Suprapubic skin (tissue), 4 donors: ENCODE measurements around the gene HLA-DPB1. TPM values are rescaled to one million over a fixed set of nuclear protein-coding genes. Genes with fewer than 3 reads are reported as not detected.

Experiments used
- DNase-seq, 2 donors: peaks; one replicate each; pipeline ENCODE4 v3.0.0-alpha.2; 2019; ENCODE audit warnings: low spot score in 2 of 2
- H3K27ac ChIP-seq: fragments of 200-600 bp; sonication (generic); one replicate; pipeline ENCODE4 v1.5.1; 2019
- H3K27me3 ChIP-seq: fragments of 200-600 bp; sonication (generic); one replicate; pipeline ENCODE4 v1.5.1; 2019
- H3K36me3 ChIP-seq: fragments of 200-600 bp; sonication (generic); one replicate; pipeline ENCODE4 v1.5.1; 2019
- H3K4me1 ChIP-seq: fragments of 200-600 bp; sonication (generic); one replicate; pipeline ENCODE4 v1.5.1; 2019
- H3K4me3 ChIP-seq: fragments of 200-600 bp; sonication (generic); one replicate; pipeline ENCODE4 v1.5.1; 2019; ENCODE audit warnings: mild to moderate bottlenecking
- H3K9me3 ChIP-seq: fragments of 200-600 bp; sonication (generic); one replicate; pipeline ENCODE4 v1.5.1; 2019
- EP300 ChIP-seq: sonication (generic); formaldehyde crosslinking; IDR thresholded peaks from one replicate; pipeline ENCODE4 v1.6.1; 2017; ENCODE audit warnings: antibody characterized with exemption
- POLR2A ChIP-seq, 2 donors: fragments of 450-650 bp; IDR thresholded peaks; one replicate each; pipeline ENCODE4 v1.6.1; 2017; ENCODE audit warnings: antibody characterized with exemption in 2 of 2, mild to moderate bottlenecking in 2 of 2, moderate library complexity in 2 of 2
- POLR2AphosphoS5 ChIP-seq, 3 donors: sonication (generic); formaldehyde crosslinking; IDR thresholded peaks; one replicate each; pipeline ENCODE4 v1.6.1; 2017; ENCODE audit warnings: antibody characterized with exemption in 3 of 3
- WGBS: methylation state at CpG from one replicate; pipeline ENCODE4 v1.1.5; 2018; 5-methylcytosine and 5-hydroxymethylcytosine counted together
- total RNA-seq, 4 donors: library from RNA; depleted of rRNA; stranded (reverse); fragments of >200 nt; gene quantifications; one replicate each; pipeline ENCODE4 v1.1.0, GENCODE V29; 2016
- TF ChIP-seq, protein P1 (sequence below), 2 donors: fragments of 200-600 bp in 1 of 2; fragments of 450-650 bp in 1 of 2; sonication (generic) in 1 of 2; IDR thresholded peaks; one replicate each; pipeline ENCODE4 v1.5.1; 2016 to 2019; ENCODE audit warnings: antibody characterized with exemption in 2 of 2, mild to moderate bottlenecking in 1 of 2, moderate library complexity in 1 of 2

The HLA-DPB1 gene
- total RNA-seq: 10 to 100 TPM; 23.7 to 76.6 (median 51.7) TPM

- TF ChIP-seq, protein P1, sequence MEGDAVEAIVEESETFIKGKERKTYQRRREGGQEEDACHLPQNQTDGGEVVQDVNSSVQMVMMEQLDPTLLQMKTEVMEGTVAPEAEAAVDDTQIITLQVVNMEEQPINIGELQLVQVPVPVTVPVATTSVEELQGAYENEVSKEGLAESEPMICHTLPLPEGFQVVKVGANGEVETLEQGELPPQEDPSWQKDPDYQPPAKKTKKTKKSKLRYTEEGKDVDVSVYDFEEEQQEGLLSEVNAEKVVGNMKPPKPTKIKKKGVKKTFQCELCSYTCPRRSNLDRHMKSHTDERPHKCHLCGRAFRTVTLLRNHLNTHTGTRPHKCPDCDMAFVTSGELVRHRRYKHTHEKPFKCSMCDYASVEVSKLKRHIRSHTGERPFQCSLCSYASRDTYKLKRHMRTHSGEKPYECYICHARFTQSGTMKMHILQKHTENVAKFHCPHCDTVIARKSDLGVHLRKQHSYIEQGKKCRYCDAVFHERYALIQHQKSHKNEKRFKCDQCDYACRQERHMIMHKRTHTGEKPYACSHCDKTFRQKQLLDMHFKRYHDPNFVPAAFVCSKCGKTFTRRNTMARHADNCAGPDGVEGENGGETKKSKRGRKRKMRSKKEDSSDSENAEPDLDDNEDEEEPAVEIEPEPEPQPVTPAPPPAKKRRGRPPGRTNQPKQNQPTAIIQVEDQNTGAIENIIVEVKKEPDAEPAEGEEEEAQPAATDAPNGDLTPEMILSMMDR (IDR thresholded peaks at IDR 0.05): no peak
- no peak for DNase-seq
- Histone ChIP-seq H3K36me3 (no peaks in the 10 kb centered on the region), H3K27ac (peak within 1 kb of the TSS; percentile 37), H3K4me1 (peaks cover 11% of the 10 kb centered on the region), H3K27me3 (no peaks in the 10 kb centered on the region), H3K4me3 (peak within 1 kb of the TSS; percentile 37), H3K9me3 (no peaks in the 10 kb centered on the region)
- WGBS: 49% methylated on average over 10 of the region's 10 CpGs
Observed at GRCh38 chr6:33075568-33076405, at the start of gene HLA-DPB1. TSS of gene HLA-DPB1 (plus strand) at chr6:33075990. CDS start at chr6:33076042, 52 bp downstream.

DNA sequence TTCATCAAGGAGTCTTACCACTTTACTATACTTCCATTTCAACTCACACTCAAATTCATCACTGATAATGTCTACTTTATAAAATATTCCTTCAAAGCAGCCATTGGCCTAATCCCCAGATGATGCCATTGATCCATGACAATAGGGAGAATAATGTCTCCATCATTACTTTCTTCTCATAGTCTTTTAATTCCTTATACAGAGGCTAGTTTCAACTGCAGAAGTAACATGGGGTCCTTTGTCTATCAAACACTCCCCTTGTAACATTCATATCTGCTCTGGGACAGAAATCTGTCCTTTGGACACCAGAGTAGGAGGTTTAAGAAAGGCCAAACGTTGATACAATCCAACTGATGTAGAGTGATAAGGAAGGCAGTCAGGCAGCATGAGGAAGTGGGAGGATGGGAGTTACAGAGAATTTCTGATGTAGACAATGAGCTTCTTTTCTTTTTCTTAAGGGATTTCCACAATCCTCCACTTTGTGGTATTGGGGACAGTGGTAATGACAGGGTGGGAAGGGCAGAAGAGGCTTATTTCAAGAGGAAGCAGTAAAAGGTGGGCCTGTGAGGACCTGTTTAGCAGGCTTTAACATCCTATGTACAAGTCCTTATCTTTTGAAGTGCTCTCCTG lies 47.5 kb upstream of the HLA-DPB1 start:
- Histone ChIP-seq H3K4me3 (no peak overlapping the region), H3K4me1 (no peaks in the 10 kb centered on the region), H3K9me3 (no peaks in the 10 kb centered on the region), H3K27me3 (no peaks in the 10 kb centered on the region), H3K27ac (peak overlapping the region; percentile 47), H3K36me3 (no peaks in the 10 kb centered on the region)
- no peak for DNase-seq
- 7% methylated on average over 1 of the region's 1 CpG for WGBS
- TF ChIP-seq, protein P1 (IDR thresholded peaks at IDR 0.05): no peak
- TF ChIP-seq EP300 (no peak), POLR2AphosphoS5 (IDR thresholded peaks at IDR 0.05) (no peak), POLR2A (IDR thresholded peaks at IDR 0.05) (no peak)

DNA sequence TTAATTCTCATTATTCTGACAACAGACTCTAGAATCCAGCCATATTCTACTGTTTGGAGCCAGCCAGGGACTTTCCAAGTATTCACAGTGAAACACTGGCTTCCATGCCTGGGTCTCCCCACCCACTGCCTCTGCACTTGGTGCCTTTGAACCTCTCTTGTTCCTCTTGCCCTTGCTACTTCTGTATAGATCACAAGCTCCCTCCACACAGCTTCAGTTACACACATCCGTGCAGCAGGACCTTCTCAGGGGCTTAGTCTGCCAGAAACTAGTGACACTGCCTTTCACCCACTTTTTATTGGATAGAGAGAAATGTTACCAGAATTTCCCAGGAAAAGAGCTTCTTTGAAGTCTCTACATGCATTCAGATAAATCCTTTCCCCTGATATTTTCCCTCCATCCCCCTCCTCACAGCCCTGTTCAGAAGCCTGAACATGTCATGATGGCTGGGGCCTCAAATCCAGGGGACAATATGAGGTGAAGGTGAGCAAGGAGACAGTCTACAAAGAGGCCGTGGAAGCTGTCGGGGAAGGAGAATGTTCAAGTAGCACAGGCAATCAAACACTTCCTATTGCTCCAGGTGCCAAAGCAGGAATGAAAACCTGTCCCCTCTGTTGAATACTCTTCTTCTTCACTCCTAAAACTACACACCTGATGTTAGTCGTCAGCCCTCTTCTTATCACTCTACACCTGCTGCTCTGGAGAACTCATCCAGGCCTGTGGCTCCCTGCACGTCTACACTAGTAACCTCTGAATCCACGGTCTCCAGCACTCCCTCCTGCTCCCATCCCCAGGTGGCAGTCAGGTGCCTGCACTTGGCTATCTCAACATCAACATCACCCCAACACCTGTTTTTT lies 46.2 kb upstream of the HLA-DPB1 start:
- Histone ChIP-seq H3K9me3 (no peaks in the 10 kb centered on the region), H3K4me3 (no peak overlapping the region), H3K36me3 (no peaks in the 10 kb centered on the region), H3K27ac (peak overlapping the region; percentile 62), H3K4me1 (no peaks in the 10 kb centered on the region), H3K27me3 (no peaks in the 10 kb centered on the region)
- TF ChIP-seq, protein P1 (IDR thresholded peaks at IDR 0.05): no peak
- TF ChIP-seq EP300: no peak
- TF ChIP-seq POLR2A (IDR thresholded peaks at IDR 0.05): no peak
- no peak for TF ChIP-seq POLR2AphosphoS5 (IDR thresholded peaks at IDR 0.05)
- 48% methylated on average over 6 of the region's 6 CpGs for WGBS
- no peak for DNase-seq

DNA sequence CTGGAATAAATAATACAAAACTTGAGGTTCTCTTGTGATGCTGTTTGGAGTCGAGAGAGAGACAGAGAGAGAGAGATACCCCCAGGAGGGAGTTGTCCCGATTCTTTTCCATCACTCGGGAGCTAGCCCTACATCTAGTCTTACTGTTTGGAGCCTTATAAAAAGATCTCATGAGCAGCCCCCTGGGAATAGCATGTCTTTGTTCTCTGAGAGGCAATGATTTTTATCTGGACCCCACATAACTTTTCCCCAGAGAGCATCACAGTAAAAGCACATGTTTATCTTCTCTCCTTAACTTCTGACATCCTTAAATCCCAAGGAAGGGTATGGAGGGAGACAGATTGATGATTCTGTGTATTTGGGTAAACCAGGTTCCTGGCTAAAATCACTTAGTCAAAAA lies 45.5 kb upstream of the HLA-DPB1 start:
- DNase-seq: no peak
- Histone ChIP-seq H3K4me3 (no peak overlapping the region), H3K27me3 (no peaks in the 10 kb centered on the region), H3K9me3 (no peaks in the 10 kb centered on the region), H3K4me1 (no peaks in the 10 kb centered on the region), H3K36me3 (no peaks in the 10 kb centered on the region), H3K27ac (peak overlapping the region; percentile 62)
- TF ChIP-seq POLR2AphosphoS5 (IDR thresholded peaks at IDR 0.05) (no peak), EP300 (no peak), POLR2A (IDR thresholded peaks at IDR 0.05) (no peak)
- 27% methylated on average over 3 of the region's 3 CpGs for WGBS

DNA sequence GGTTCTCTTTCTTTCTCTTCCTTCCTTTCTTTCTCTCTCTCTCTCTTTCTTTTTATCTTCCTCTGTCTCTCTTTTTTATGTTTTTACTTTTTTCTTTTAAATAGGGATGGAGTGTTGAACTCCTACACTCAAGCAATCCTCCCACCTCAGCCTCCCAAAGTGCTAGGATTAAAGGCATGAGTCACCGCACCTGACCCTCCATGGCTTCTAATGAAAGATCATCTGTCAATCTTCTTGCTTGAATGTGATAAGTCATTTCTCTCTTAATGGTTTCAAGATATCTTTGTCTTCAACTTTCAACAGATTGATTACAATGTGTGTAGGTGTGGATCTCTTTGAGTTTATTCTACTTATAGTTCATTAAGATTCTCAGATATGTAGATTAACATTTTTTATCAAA lies 41.2 kb upstream of the HLA-DPB1 start:
- no peaks in the 10 kb centered on the region for H3K4me1 ChIP-seq
- no peak for DNase-seq
- TF ChIP-seq POLR2A (IDR thresholded peaks at IDR 0.05) (no peak), POLR2AphosphoS5 (IDR thresholded peaks at IDR 0.05) (no peak), EP300 (no peak)
- TF ChIP-seq, protein P1 (IDR thresholded peaks at IDR 0.05): no peak
- no peak overlapping the region for H3K27ac ChIP-seq
- no peaks in the 10 kb centered on the region for H3K27me3 ChIP-seq
- 94% methylated on average over 1 of the region's 1 CpG for WGBS
- H3K9me3 ChIP-seq: no peaks in the 10 kb centered on the region
- H3K4me3 ChIP-seq: no peak overlapping the region
- no peaks in the 10 kb centered on the region for H3K36me3 ChIP-seq
